Naive B cell (primary cell): ENCODE results near the gene FGF11. TPM values are rescaled to one million over a fixed set of nuclear protein-coding genes. Genes with fewer than 3 reads are reported as not detected.

Experiments used
- ATAC-seq, 2 donors: fragments of 150-1000 bp; cut with Tn5 transposase; 2 replicates each; pipeline ENCODE4 v1.10.0; 2021; ENCODE audit warnings: low read depth in 2 of 2, mild to moderate bottlenecking in 2 of 2, moderate library complexity in 2 of 2
- DNase-seq: peaks from one replicate; pipeline ENCODE4 v3.0.0; 2022
- H3K27ac Mint-ChIP-seq, 6 donors: one replicate each; pipeline ENCODE4 v1.8.0; 2020 to 2022; ENCODE audit warnings: mild to moderate bottlenecking in 6 of 6, mixed read lengths in 6 of 6, moderate library complexity in 5 of 6, inconsistent platforms in 2 of 6
- H3K27me3 Mint-ChIP-seq, 3 donors: one replicate each; pipeline ENCODE4 v1.8.0; 2021 to 2022; ENCODE audit warnings: mixed read lengths in 3 of 3, mild to moderate bottlenecking in 1 of 3
- H3K36me3 Mint-ChIP-seq, 2 donors: one replicate each; pipeline ENCODE4 v1.8.0; 2020 to 2022; ENCODE audit warnings: mixed read lengths in 2 of 2, inconsistent platforms in 1 of 2, mild to moderate bottlenecking in 1 of 2
- H3K4me1 Mint-ChIP-seq, 3 donors: one replicate each; pipeline ENCODE4 v1.8.0; 2020 to 2022; ENCODE audit warnings: mixed read lengths in 3 of 3, inconsistent platforms in 1 of 3, mild to moderate bottlenecking in 1 of 3, moderate library complexity in 1 of 3
- H3K4me3 Mint-ChIP-seq, 8 donors: one replicate each; pipeline ENCODE4 v1.8.0; 2020 to 2022; ENCODE audit warnings: mild to moderate bottlenecking in 8 of 8, mixed read lengths in 8 of 8, moderate library complexity in 8 of 8, inconsistent platforms in 2 of 8
- H3K9me3 Mint-ChIP-seq, 7 donors: one replicate each; pipeline ENCODE4 v1.8.0; 2020 to 2022; ENCODE audit warnings: mixed read lengths in 7 of 7, mild to moderate bottlenecking in 5 of 7, inconsistent platforms in 2 of 7, moderate library complexity in 1 of 7
- polyA plus RNA-seq, 6 donors: library from polyadenylated mRNA; unstranded; fragments of 300-500 nt; fragmentation: Illumina TruSeq; gene quantifications; one replicate each; pipeline ENCODE4 v1.2.3, GENCODE V29; 2021; ENCODE audit warnings: low read depth in 6 of 6

The FGF11 gene
- polyA plus RNA-seq, 6 donors from 2014 or later: 0.16 TPM; not detected in 5

DNA sequence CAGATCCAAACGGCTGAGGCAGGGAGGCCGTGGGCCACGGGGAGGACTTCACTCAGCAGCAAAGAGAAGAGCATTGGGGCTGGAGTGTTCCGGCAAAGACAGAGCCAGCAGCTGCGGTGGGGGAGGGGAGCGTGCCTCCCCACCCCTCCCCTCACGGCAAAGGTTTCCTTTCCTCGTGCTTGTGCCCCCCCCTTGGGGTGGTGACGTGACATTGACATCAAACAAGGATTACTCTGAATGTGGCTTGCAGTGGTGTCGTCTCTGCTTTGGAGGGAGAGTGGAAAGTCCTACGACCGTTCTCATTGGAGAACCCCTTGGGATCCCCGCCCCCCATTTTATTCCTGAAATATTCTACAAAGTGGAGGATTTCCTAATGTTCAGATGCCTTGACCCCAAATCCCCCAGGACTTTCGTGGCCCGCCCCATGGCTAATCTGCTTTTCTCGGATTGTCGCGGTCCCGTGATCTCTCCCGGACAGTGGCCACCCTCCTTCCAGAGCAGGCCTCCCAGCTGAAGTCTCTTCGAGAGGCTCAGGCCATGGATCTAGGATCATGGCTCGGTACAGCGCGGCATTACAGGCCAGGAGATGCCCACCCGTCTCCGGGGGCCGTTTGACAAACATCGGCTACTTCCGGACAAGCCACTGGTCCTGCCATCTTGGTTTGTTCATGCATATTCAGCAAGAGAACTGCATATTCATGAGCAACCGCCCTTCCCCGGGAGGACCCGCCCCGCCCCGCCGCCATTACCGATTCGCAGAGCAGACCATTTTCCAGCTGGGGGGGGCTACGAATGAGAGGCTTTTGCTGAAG is 44.1 kb downstream of the FGF11 start:
- ATAC-seq: peak; percentile 61 to 62
- no peaks in the 10 kb centered on the region for H3K9me3 Mint-ChIP-seq
- no peaks in the 10 kb centered on the region for H3K36me3 Mint-ChIP-seq
- peak; percentile 95 for DNase-seq
- peak overlapping the region; percentile 99 to 100 (median 100) for H3K27ac Mint-ChIP-seq
- H3K4me3 Mint-ChIP-seq: peak overlapping the region; percentile 93 to 100 (median 99)
- peaks cover 60 to 77% (median 75%) of the 10 kb centered on the region in 3 donors for H3K4me1 Mint-ChIP-seq
- H3K27me3 Mint-ChIP-seq: no peaks in the 10 kb centered on the region

DNA sequence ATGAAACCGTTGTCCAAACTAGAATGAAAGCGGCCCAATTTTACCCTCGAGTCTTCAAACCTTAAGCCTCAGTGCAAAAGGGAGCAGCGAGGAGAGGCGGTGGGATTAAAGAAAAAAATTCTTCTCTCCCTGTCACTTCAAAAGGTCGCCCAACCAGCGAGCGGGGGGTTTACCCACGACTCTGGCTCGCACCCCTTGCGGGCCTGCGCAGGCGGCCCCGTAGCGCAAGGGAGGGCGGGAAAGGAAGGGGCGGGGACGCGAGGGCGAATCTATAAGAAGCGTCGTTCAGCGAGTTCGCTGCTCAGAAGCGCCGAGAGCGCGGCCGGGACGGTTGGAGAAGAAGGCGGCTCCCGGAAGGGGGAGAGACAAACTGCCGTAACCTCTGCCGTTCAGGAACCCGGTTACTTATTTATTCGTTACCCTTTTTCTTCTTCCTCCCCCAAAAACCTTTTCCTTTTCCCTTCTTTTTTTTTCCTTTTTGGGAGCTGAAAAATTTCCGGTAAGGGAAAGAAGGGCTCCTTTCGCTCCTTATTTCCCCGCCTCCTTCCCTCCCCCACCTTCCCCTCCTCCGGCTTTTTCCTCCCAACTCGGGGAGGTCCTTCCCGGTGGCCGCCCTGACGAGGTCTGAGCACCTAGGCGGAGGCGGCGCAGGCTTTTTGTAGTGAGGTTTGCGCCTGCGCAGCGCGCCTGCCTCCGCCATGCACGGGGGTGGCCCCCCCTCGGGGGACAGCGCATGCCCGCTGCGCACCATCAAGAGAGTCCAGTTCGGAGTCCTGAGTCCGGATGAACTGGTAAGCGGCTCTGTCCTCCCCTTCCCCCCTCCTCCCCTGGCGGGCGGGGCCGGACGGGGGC is 45.0 kb downstream of the FGF11 start, which contains the start of gene POLR2A:
Gene POLR2A, plus strand, starts transcription at position 300 of the 852 bp plus-strand sequence.
- Mint-ChIP-seq H3K4me1 (peaks cover 61 to 82% (median 78%) of the 10 kb centered on the region in 3 donors), H3K9me3 (no peaks in the 10 kb centered on the region), H3K27me3 (no peaks in the 10 kb centered on the region), H3K4me3 (peak within 1 kb of the TSS; percentile 93 to 100 (median 99)), H3K27ac (peak within 1 kb of the TSS; percentile 99 to 100 (median 100)), H3K36me3 (no peaks in the 10 kb centered on the region)
- ATAC-seq (peak; percentile 63 to 66), DNase-seq (peak; percentile 98)

DNA sequence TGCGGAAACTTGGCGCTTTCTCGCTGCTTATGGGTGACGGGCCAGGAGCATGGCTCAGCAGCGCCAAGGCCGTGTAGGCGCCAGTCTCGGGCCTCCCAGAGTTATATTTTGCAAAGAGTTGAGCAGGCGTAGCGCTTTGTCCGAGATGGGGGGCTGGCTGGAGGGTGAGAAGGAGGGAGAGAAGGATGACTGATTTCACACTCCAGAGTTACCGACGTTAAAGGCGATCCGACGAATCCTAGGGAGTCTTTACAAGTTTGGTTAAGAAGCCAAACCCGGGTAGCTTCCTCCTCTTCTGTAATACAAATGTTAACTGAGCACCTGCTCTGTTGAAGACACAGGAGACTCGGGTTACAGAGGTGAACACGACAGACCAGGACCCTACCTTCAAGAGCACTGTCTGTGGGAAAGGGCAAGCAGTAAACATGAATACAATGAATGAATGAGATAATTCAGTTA is 45.6 kb downstream of the FGF11 start:
- H3K27me3 Mint-ChIP-seq: no peaks in the 10 kb centered on the region
- H3K27ac Mint-ChIP-seq: peak overlapping the region; percentile 99 to 100 (median 100)
- H3K36me3 Mint-ChIP-seq: no peaks in the 10 kb centered on the region
- H3K9me3 Mint-ChIP-seq: no peaks in the 10 kb centered on the region
- DNase-seq (no peak), ATAC-seq (peak; percentile 23 to 26)
- H3K4me3 Mint-ChIP-seq: peak overlapping the region; percentile 93 to 100 (median 99)
- H3K4me1 Mint-ChIP-seq: peaks cover 63 to 85% (median 82%) of the 10 kb centered on the region in 3 donors

- Mint-ChIP-seq H3K36me3 (no peaks in the 10 kb centered on the region), H3K27me3 (no peaks in the 10 kb centered on the region), H3K4me1 (peaks cover 67 to 85% (median 85%) of the 10 kb centered on the region in 3 donors), H3K27ac (peak overlapping the region in 4 of 6 donors; percentile 27 to 100 (median 66)), H3K4me3 (peak overlapping the region; percentile 23 to 74 (median 64)), H3K9me3 (no peaks in the 10 kb centered on the region)
- no peak for DNase-seq
- no peak for ATAC-seq
Observed at GRCh38 chr17:7486181-7486580, 46.9 kb downstream of the FGF11 start.

DNA sequence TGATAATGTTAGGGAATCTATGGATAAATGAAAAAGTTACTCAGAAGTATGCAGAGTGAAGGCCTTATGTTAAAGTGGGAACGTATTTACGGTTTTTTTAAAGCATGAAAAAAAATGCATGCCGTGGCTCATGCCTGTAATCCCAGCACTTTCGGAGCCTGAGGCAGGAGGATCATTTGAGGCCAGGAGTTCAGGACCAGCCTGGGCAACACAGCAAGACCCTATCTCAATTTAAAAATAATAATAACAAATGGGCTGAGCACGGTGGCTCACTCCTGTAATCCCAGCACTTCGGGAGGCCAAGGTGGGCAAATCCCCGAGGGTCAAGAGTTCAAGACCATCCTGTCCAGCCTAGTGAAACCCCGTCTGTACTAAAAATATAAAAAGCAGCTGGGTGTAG is 50.8 kb downstream of the FGF11 start:
- no peak overlapping the region for H3K4me3 Mint-ChIP-seq
- peak overlapping the region in 3 of 6 donors; percentile 14 to 78 (median 51) for H3K27ac Mint-ChIP-seq
- H3K4me1 Mint-ChIP-seq: peaks cover 61 to 81% (median 73%) of the 10 kb centered on the region in 3 donors
- no peak for DNase-seq
- no peaks in the 10 kb centered on the region for H3K27me3 Mint-ChIP-seq
- no peaks in the 10 kb centered on the region for H3K9me3 Mint-ChIP-seq
- H3K36me3 Mint-ChIP-seq: no peaks in the 10 kb centered on the region
- ATAC-seq: no peak

DNA sequence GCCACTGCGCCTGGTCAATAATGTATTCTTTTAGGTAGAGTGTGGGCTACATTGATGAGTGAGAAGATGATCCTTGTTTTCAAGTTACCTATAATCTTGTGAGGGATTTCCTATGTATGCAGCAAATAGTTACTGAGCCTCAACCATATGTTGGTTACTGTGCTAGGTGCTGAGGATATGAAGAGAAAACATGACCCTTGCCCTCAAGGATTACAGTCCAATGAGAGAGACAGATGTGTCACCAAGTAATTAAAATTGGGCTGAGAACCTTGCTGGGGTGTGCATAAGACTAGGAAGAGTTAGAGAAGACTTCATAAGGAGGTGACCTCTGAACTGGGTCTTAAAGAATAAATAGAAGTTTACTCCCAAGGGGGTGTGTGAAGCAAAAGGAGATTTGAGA is 52.3 kb downstream of the FGF11 start:
- peak overlapping the region in 3 of 6 donors; percentile 16 to 84 (median 52) for H3K27ac Mint-ChIP-seq
- peaks cover 51 to 74% (median 66%) of the 10 kb centered on the region in 3 donors for H3K4me1 Mint-ChIP-seq
- no peaks in the 10 kb centered on the region for H3K27me3 Mint-ChIP-seq
- DNase-seq (no peak), ATAC-seq (no peak)
- peaks cover under 1 to 4% of the 10 kb centered on the region in 2 donors for H3K36me3 Mint-ChIP-seq
- H3K9me3 Mint-ChIP-seq: no peaks in the 10 kb centered on the region
- peak overlapping the region in 1 of 8 donors; percentile 27 for H3K4me3 Mint-ChIP-seq

DNA sequence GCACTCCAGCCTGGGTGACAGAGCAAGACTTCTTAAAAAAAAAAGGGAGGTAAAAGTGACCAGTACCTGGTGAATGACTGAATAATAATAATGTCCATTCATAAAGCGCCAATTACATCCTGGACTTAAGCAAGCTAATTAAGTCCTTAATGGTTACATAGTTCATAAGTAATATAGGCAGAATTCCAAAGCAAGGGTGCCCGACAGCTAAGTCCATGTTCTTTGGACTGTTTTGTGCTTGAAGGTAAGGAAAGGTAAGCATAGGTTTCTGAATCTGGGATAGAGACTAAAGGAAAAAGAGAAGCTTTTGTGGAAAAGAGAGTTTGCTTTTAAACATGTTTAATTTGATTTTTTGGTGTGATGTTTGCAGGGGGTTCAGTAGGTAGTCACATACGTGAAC is 54.6 kb downstream of the FGF11 start:
- no peak for DNase-seq
- Mint-ChIP-seq H3K27me3 (no peaks in the 10 kb centered on the region), H3K4me1 (peaks cover 38 to 56% (median 53%) of the 10 kb centered on the region in 3 donors), H3K4me3 (no peak overlapping the region), H3K27ac (peak overlapping the region in 1 of 6 donors; percentile 66), H3K9me3 (no peaks in the 10 kb centered on the region), H3K36me3 (peaks cover 9 to 12% of the 10 kb centered on the region in 2 donors)
- ATAC-seq: no peak

Other genes with a start within 250 kb of the FGF11 start
- gene DLG4, start 219.7 kb upstream of the FGF11 start, polyA plus RNA-seq: under 1 TPM in 5 of 6 donors, not detected in 1; 0.06 to 0.29 (median 0.22) TPM
- 100 to 1,000 TPM in 1 of 6 donors, 10 to 100 TPM in 5; 63.9 to 102 (median 75.0) TPM for gene ACADVL, start 219.6 kb upstream of the FGF11 start, polyA plus RNA-seq
- 10 to 100 TPM; 23.4 to 33.1 (median 25.5) TPM for gene DVL2, start 205.0 kb upstream of the FGF11 start, polyA plus RNA-seq
- 10 to 100 TPM; 11.9 to 24.2 (median 20.5) TPM for gene PHF23, start 200.1 kb upstream of the FGF11 start, polyA plus RNA-seq
- 1,000 to 10,000 TPM in 4 of 6 donors, 100 to 1,000 TPM in 2; 833 to 1,381 (median 1,181) TPM for gene GABARAP, start 197.1 kb upstream of the FGF11 start, polyA plus RNA-seq
- gene CTDNEP1, start 187.8 kb upstream of the FGF11 start, polyA plus RNA-seq: 10 to 100 TPM; 44.6 to 90.2 (median 53.0) TPM
- 10 to 100 TPM; 54.2 to 94.8 (median 80.6) TPM for gene ELP5, start 187.3 kb upstream of the FGF11 start, polyA plus RNA-seq
- 1 to 10 TPM in 5 of 6 donors, not detected in 1; 2.9 to 6.9 (median 4.8) TPM for gene CLDN7, start 177.0 kb upstream of the FGF11 start, polyA plus RNA-seq
- gene SLC2A4, start 157.8 kb upstream of the FGF11 start, polyA plus RNA-seq: not detected
- not detected for gene YBX2, start 144.9 kb upstream of the FGF11 start, polyA plus RNA-seq
- gene EIF5A, start 131.9 kb upstream of the FGF11 start, polyA plus RNA-seq: 100 to 1,000 TPM; 195 to 802 (median 516) TPM
- 100 to 1,000 TPM; 103 to 131 (median 107) TPM for gene GPS2, start 124.2 kb upstream of the FGF11 start, polyA plus RNA-seq
- 1 to 10 TPM in 5 of 6 donors, not detected in 1; 1.2 to 2.7 (median 1.9) TPM for gene NEURL4, start 110.2 kb upstream of the FGF11 start, polyA plus RNA-seq
- 100 to 1,000 TPM; 117 to 177 (median 155) TPM for gene ACAP1, start 103.0 kb upstream of the FGF11 start, polyA plus RNA-seq
- gene KCTD11, start 87.3 kb upstream of the FGF11 start, polyA plus RNA-seq: 10 to 100 TPM in 2 of 6 donors, 1 to 10 TPM in 4; 3.3 to 13.2 (median 8.3) TPM
- gene TMEM95, start 84.4 kb upstream of the FGF11 start, polyA plus RNA-seq: not detected
- gene TNK1, start 58.4 kb upstream of the FGF11 start, polyA plus RNA-seq: 1 to 10 TPM; 1.2 to 4.2 (median 2.5) TPM
- 10 to 100 TPM; 43.1 to 73.4 (median 59.1) TPM for gene PLSCR3, start 45.0 kb upstream of the FGF11 start, polyA plus RNA-seq
- 10 to 100 TPM; 73.4 to 90.2 (median 81.3) TPM for gene TMEM256, start 35.4 kb upstream of the FGF11 start, polyA plus RNA-seq
- gene NLGN2, start 31.7 kb upstream of the FGF11 start, polyA plus RNA-seq: not detected
- gene SPEM1, start 19.2 kb upstream of the FGF11 start, polyA plus RNA-seq: not detected
- not detected for gene SPEM2, start 13.9 kb upstream of the FGF11 start, polyA plus RNA-seq
- not detected for gene SPEM3, start 10.7 kb upstream of the FGF11 start, polyA plus RNA-seq
- gene TMEM102, start 4.1 kb upstream of the FGF11 start, polyA plus RNA-seq: 10 to 100 TPM in 5 of 6 donors, 1 to 10 TPM in 1; 9.6 to 19.8 (median 13.5) TPM
- gene CHRNB1, start 5.5 kb downstream of the FGF11 start, polyA plus RNA-seq: 10 to 100 TPM; 12.6 to 21.6 (median 15.6) TPM
- 10 to 100 TPM in 4 of 6 donors, 1 to 10 TPM in 2; 5.3 to 19.2 (median 10.5) TPM for gene ZBTB4, start 40.1 kb downstream of the FGF11 start, polyA plus RNA-seq
- under 1 TPM in 2 of 6 donors, not detected in 4; 0.14 to 0.39 TPM for gene SLC35G6, start 41.9 kb downstream of the FGF11 start, polyA plus RNA-seq
- gene POLR2A, start 44.9 kb downstream of the FGF11 start, polyA plus RNA-seq: 10 to 100 TPM; 13.6 to 88.9 (median 47.1) TPM
- 10 to 100 TPM; 21.6 to 33.3 (median 28.0) TPM for gene TNFSF12, start 109.5 kb downstream of the FGF11 start, polyA plus RNA-seq
- gene TNFSF13, start 119.2 kb downstream of the FGF11 start, polyA plus RNA-seq: 10 to 100 TPM; 32.2 to 43.1 (median 38.5) TPM
- gene SENP3, start 122.4 kb downstream of the FGF11 start, polyA plus RNA-seq: 10 to 100 TPM; 16.0 to 21.9 (median 18.2) TPM
- gene CD68, start 140.1 kb downstream of the FGF11 start, polyA plus RNA-seq: 1 to 10 TPM; 3.3 to 7.4 (median 6.8) TPM
- gene MPDU1, start 144.3 kb downstream of the FGF11 start, polyA plus RNA-seq: 10 to 100 TPM; 27.8 to 59.7 (median 43.1) TPM
- not detected for gene SOX15, start 150.6 kb downstream of the FGF11 start, polyA plus RNA-seq
- gene FXR2, start 175.4 kb downstream of the FGF11 start, polyA plus RNA-seq: 10 to 100 TPM in 5 of 6 donors, 1 to 10 TPM in 1; 7.8 to 20.1 (median 12.5) TPM
- 10 to 100 TPM; 34.2 to 42.5 (median 35.9) TPM for gene SAT2, start 188.3 kb downstream of the FGF11 start, polyA plus RNA-seq
- not detected for gene SHBG, start 190.6 kb downstream of the FGF11 start, polyA plus RNA-seq
- gene ATP1B2, start 211.4 kb downstream of the FGF11 start, polyA plus RNA-seq: under 1 TPM in 2 of 6 donors, not detected in 4; 0.08 to 0.21 TPM
- 10 to 100 TPM; 25.2 to 53.9 (median 47.7) TPM for gene TP53, start 248.0 kb downstream of the FGF11 start, polyA plus RNA-seq
- 10 to 100 TPM in 5 of 6 donors, 1 to 10 TPM in 1; 3.2 to 14.9 (median 12.9) TPM for gene WRAP53, start 249.0 kb downstream of the FGF11 start, polyA plus RNA-seq